ENCODE data around the gene AFF1.

DNA sequence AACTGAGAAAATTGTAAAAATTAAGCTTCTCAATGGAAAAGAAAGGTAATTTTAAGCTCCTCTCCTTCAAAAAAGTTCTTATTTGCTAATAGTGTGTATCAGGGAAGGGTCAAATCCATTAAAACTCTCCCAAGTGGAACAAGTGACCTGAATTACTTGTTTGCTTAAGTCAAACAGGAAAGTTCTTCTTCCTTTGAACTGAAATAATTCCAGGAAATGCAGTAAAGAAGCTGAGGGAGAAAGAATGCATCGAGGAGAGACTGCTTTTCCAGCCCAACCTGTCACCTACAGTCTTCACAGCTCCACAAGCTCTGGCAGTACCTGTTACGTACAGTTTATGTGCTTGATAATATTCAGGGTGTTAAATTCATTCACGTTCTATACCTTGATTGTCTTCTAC lies 154.6 kb downstream of the AFF1 start:
- no peak for TF ChIP-seq EZH2phosphoT487 (IDR thresholded peaks at IDR 0.05; ENCODE audit: borderline replicate concordance, low read depth, low read length)
- no peak for TF ChIP-seq CTCF (conservative IDR thresholded peaks at IDR 0.05; ENCODE audit: low read length)
